ENCODE measurements around the gene SYNPO.

The SYNPO gene

DNA sequence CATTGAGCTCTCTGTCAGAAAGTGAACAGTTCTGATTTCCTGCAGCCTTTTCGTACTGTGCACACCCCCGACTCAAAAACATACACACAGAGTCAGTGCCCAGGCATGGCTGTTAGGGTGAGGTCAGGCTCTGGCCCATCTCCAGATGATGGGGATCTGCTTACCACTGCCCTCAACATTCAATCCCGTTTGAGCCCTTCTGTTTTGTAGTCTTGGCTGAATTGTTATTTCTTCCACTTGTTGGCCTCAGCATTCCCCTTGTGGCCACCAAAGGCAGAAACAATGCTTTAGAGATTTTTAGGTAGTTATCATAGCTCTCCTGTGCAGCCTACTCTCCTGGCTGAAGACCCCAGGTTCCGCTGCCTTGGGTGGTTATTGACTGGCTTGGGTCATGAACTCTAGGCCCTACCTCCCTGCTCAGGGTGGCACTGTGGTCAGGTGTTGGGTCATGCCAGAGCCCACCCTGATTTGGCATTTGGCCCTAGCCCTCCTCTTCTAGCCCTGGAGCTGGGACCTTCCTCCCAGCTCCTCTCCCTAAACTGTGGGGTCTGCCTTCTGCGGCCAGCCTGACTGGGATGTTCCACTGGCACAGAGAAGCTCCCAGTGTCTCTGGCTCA, 12.8 kb downstream of the SYNPO start:
- peaks cover 0 to 8% of the 10 kb centered on the region in 2 donors for H3K27me3 Mint-ChIP-seq
- H3K27ac Mint-ChIP-seq: no peak overlapping the region
- H3K36me3 Mint-ChIP-seq (ENCODE audit: insufficient read depth): no peaks in the 10 kb centered on the region
- H3K4me1 Mint-ChIP-seq (ENCODE audit: low read depth in 2 of 2): peaks cover 7 to 8% of the 10 kb centered on the region in 2 donors
- no peak overlapping the region for H3K4me3 Mint-ChIP-seq
- H3K9me3 Mint-ChIP-seq: no peaks in the 10 kb centered on the region
- ATAC-seq (replicated peaks) (no peak), DNase-seq (no peak)

- no peaks in the 10 kb centered on the region for H3K9me3 Mint-ChIP-seq
- H3K4me3 Mint-ChIP-seq: no peak overlapping the region
- H3K36me3 Mint-ChIP-seq (ENCODE audit: insufficient read depth): no peaks in the 10 kb centered on the region
- DNase-seq (no peak), ATAC-seq (replicated peaks) (no peak)
- H3K27me3 Mint-ChIP-seq: peaks cover 0 to 2% of the 10 kb centered on the region in 2 donors
- peaks cover 7 to 8% of the 10 kb centered on the region in 2 donors for H3K4me1 Mint-ChIP-seq (ENCODE audit: low read depth in 2 of 2)
- H3K27ac Mint-ChIP-seq: no peak overlapping the region
Measured at GRCh38 chr5:150653762-150654556, 13.5 kb downstream of the SYNPO start.

GRCh38 chr5:150655221-150655620, 14.8 kb downstream of the SYNPO start:
- ATAC-seq (replicated peaks) (no peak), DNase-seq (no peak)
- no peak overlapping the region for H3K27ac Mint-ChIP-seq
- H3K4me3 Mint-ChIP-seq: peak overlapping the region; percentile 77
- H3K4me1 Mint-ChIP-seq (ENCODE audit: low read depth in 2 of 2): peaks cover 7 to 8% of the 10 kb centered on the region in 2 donors
- no peaks in the 10 kb centered on the region for H3K36me3 Mint-ChIP-seq (ENCODE audit: insufficient read depth)
- peaks cover 0 to 5% of the 10 kb centered on the region in 2 donors for H3K27me3 Mint-ChIP-seq
- H3K9me3 Mint-ChIP-seq: no peaks in the 10 kb centered on the region

DNA sequence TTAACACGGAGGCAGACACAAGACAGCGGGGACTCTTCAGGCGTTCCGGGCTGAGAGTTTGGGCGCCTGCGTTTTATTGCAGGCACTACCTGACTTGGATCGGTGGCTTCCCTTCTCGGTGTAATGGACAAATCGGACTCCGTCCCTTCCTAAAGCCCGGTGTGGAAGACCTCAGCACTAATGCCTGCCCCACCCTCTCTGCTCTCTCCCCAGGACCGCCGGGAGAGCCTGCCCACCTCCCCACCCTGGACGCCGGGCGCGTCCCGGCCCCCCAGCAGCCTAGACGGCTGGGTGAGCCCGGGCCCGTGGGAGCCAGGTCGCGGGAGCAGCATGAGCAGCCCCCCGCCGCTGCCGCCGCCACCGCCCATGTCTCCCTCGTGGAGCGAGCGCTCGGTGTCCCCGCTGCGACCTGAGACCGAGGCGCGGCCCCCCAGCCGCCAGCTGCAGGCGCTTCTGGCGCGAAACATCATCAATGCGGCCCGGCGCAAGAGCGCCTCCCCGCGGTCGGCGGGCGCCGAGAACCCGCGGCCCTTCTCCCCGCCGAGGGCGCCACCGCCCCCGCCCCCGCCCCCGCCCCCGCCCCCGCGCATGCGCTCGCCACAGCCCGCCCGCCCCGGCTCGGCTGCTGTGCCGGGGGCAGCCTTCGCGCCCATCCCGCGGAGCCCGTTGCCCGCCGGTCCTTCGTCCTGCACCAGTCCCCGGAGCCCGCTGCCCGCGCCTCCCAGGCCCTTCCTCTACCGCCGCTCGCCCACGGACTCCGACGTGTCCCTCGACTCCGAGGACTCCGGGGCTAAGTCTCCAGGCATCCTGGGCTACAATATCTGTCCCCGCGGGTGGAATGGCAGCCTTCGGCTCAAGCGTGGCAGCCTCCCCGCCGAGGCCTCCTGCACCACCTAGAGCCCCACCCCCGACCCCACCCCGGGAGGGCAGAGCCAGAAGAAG, 16.0 kb downstream of the SYNPO start:
- peaks cover 7 to 8% of the 10 kb centered on the region in 2 donors for H3K4me1 Mint-ChIP-seq (ENCODE audit: low read depth in 2 of 2)
- peak overlapping the region in 1 of 2 donors; percentile 80 for H3K27ac Mint-ChIP-seq
- H3K4me3 Mint-ChIP-seq: peak overlapping the region; percentile 77
- ATAC-seq (replicated peaks) (peak; percentile 94), DNase-seq (peak; percentile 76 to 87 (median 78))
- H3K36me3 Mint-ChIP-seq (ENCODE audit: insufficient read depth): no peaks in the 10 kb centered on the region
- H3K9me3 Mint-ChIP-seq: no peaks in the 10 kb centered on the region
- peaks cover 6 to 18% of the 10 kb centered on the region in 2 donors for H3K27me3 Mint-ChIP-seq

- H3K4me1 Mint-ChIP-seq (ENCODE audit: low read depth in 2 of 2): peaks cover 7 to 8% of the 10 kb centered on the region in 2 donors
- H3K36me3 Mint-ChIP-seq (ENCODE audit: insufficient read depth): no peaks in the 10 kb centered on the region
- H3K9me3 Mint-ChIP-seq: no peaks in the 10 kb centered on the region
- peak overlapping the region in 1 of 2 donors; percentile 77 for H3K4me3 Mint-ChIP-seq
- no peak overlapping the region for H3K27ac Mint-ChIP-seq
- no peak for DNase-seq
- peaks cover 17 to 34% of the 10 kb centered on the region in 2 donors for H3K27me3 Mint-ChIP-seq
- no peak for ATAC-seq (replicated peaks)
Measured at GRCh38 chr5:150658121-150658520, 17.7 kb downstream of the SYNPO start.

DNA sequence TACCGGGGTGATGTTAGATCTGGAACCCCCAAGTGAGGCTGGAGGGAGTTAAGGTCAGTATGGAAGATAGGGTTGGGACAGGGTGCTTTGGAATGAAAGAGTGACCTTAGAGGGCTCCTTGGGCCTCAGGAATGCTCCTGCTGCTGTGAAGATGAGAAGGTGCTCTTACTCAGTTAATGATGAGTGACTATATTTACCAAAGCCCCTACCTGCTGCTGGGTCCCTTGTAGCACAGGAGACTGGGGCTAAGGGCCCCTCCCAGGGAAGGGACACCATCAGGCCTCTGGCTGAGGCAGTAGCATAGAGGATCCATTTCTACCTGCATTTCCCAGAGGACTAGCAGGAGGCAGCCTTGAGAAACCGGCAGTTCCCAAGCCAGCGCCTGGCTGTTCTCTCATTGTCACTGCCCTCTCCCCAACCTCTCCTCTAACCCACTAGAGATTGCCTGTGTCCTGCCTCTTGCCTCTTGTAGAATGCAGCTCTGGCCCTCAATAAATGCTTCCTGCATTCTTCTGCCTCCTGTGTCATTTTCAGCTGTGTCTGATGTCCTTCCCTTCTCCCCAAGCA, 18.3 kb downstream of the SYNPO start:
- H3K36me3 Mint-ChIP-seq (ENCODE audit: insufficient read depth): no peaks in the 10 kb centered on the region
- H3K27me3 Mint-ChIP-seq: peaks cover 17 to 36% of the 10 kb centered on the region in 2 donors
- no peak overlapping the region for H3K27ac Mint-ChIP-seq
- H3K4me3 Mint-ChIP-seq: no peak overlapping the region
- DNase-seq (no peak), ATAC-seq (replicated peaks) (no peak)
- H3K4me1 Mint-ChIP-seq (ENCODE audit: low read depth in 2 of 2): peaks cover 7 to 8% of the 10 kb centered on the region in 2 donors
- H3K9me3 Mint-ChIP-seq: no peaks in the 10 kb centered on the region

GRCh38 chr5:150659360-150660107, 19.1 kb downstream of the SYNPO start:
- Mint-ChIP-seq H3K9me3 (no peaks in the 10 kb centered on the region), H3K4me1 (ENCODE audit: low read depth in 2 of 2) (peaks cover 7% of the 10 kb centered on the region in 2 donors), H3K36me3 (ENCODE audit: insufficient read depth) (no peaks in the 10 kb centered on the region), H3K27me3 (peaks cover 17 to 37% of the 10 kb centered on the region in 2 donors), H3K4me3 (no peak overlapping the region), H3K27ac (no peak overlapping the region)
- ATAC-seq (replicated peaks) (no peak), DNase-seq (no peak)

DNA sequence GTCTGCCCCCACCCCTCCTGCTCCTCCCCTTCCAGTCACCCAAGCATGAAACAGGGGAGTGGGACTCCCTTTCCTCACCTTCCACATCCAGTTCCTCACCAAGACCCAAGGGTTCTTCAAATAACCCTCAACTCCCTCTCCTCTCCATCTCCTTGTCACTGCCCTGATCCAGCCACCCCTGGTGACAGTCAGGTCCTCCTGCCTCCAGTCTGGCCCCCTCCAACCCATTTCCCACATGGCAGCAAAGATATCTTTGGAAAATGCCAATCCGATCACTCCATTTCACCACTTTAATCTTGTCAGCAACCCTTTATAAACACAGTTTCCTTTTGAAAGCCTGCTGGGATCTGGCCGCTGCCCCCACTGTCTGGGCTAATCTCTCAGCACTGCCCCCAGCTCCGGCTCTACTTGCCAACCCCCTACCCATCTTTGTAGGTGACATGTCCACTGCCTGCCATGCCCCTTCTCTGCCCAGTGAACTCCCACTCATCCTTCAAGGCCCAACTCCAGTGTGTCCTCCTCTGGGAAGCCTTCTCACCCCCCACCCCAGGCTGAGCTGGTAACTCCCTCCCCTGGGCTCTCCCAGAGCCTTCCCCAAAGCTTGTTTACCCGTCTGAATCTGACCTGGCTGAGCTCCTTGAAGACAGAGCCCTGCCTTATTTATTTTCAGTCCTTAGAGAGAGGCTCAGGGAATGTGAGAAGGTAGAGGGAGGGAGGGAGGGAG, 19.8 kb downstream of the SYNPO start:
- no peaks in the 10 kb centered on the region for H3K36me3 Mint-ChIP-seq (ENCODE audit: insufficient read depth)
- no peak overlapping the region for H3K27ac Mint-ChIP-seq
- peaks cover 7% of the 10 kb centered on the region in 2 donors for H3K4me1 Mint-ChIP-seq (ENCODE audit: low read depth in 2 of 2)
- DNase-seq (no peak), ATAC-seq (replicated peaks) (no peak)
- peaks cover 17 to 44% of the 10 kb centered on the region in 2 donors for H3K27me3 Mint-ChIP-seq
- H3K4me3 Mint-ChIP-seq: no peak overlapping the region
- no peaks in the 10 kb centered on the region for H3K9me3 Mint-ChIP-seq

DNA sequence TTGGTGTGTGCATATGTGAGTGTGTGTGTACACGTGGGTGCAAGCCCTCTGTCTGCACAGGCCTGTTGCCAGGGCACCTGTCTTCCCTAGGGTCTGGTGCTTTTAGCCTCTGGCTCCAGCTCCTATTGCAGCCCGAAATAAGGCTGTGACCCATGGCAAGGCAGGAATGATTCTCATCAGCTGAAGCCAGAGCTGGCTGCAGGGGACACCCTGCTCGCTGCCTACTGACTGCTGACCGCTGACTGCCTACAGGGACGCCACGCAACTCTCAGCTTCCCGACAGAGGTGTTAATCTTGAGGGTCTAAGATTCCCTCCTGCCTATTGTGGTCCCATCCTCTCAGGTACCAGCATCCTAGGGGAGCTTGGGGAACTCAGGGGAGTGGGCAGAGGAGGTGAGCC, 20.6 kb downstream of the SYNPO start, which contains the start of gene MYOZ3:
TSS of gene MYOZ3 (plus strand) at position 166 of the 400 bp plus-strand sequence. CDS start 1,691 bp downstream, outside the sequence.
- no peak for DNase-seq

DNA sequence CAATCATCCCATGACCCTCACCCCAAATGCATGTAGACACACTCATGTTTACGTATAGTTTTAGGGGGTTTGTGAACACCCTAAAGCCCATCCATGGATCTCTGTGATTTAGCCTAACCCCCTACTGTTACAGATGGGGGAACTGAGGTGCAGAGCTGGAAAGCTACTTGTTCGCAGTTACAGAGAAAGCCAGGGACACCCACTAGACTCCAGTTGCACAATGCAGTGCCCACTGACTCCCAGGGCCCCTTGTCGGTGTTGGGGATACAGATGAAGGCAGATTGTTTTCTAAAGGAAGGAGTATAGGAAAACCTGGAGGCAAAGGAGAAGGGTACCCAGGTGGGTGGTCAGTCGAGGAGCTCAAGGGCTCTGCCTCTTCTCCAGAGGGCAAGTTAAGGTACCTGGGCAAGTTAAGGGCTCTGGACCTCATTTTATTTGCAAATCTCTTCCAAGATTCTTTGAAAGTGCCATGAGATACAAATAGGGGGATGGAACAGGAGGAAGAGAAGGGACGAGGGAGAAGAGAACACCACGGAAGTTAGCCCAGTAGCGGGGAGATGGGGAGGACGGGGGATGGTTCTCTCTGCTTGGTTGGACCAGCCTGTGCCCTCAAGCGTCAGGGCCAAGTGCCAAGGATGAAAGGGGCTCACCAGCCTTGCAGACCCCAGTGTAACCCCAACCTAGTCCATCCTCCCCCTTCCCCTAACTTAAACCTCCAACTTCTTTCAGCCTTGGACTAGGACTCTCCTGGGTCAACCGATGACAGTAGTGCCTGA, 21.5 kb downstream of the SYNPO start:
- DNase-seq (no peak), ATAC-seq (replicated peaks) (no peak)
- no peaks in the 10 kb centered on the region for H3K36me3 Mint-ChIP-seq (ENCODE audit: insufficient read depth)
- no peaks in the 10 kb centered on the region for H3K9me3 Mint-ChIP-seq
- H3K27me3 Mint-ChIP-seq: peaks cover 17 to 45% of the 10 kb centered on the region in 2 donors
- no peak overlapping the region for H3K4me3 Mint-ChIP-seq
- H3K27ac Mint-ChIP-seq: no peak overlapping the region
- H3K4me1 Mint-ChIP-seq (ENCODE audit: low read depth in 2 of 2): peaks cover 7% of the 10 kb centered on the region in 2 donors

More for the DNA sequence above, 20.6 kb downstream of the SYNPO start, which contains the start of gene MYOZ3:
- Mint-ChIP-seq H3K4me1 (ENCODE audit: low read depth in 2 of 2) (peaks cover 7% of the 10 kb centered on the region in 2 donors), H3K4me3 (no peak within 1 kb of the TSS), H3K36me3 (ENCODE audit: insufficient read depth) (no peaks in the 10 kb centered on the region), H3K9me3 (no peaks in the 10 kb centered on the region), H3K27ac (no peak within 1 kb of the TSS), H3K27me3 (peaks cover 17 to 45% of the 10 kb centered on the region in 2 donors)
- no peak for ATAC-seq (replicated peaks)

DNA sequence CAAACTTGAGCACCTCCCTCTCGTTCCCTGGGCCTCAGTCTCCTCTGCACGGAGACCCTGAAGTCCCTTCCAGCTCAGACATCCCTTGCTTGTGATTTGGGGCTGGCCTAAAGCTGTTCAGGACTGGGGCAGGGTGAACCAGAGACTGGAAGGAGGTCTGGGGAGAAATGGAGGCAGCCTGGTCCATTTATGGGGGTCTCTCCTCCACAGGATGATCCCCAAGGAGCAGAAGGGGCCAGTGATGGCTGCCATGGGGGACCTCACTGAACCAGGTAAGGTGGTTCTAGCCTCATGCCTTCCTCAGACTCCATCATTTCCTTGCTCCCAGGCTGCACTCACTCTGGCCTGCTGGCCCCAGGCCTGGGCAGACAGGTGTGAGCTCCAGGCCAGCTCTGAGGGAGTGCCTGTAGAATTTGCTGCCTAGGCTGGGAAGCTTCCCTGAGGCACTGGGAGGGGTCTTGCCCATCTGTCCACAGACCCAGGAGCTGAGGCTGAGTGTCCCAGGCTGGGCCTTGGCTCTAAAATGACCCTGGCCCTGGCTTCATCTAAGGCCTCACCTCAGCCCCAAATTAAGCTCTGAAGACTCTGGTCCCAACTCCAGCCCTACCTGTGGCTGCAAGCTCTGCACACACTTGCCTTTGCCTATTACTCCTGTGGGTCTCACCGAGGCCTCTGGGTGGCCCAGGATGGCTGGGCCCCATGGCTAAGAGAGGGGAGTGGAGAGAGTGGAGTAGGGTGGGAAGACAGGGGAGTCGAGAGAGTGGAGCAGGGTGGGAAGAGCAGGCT, 22.5 kb downstream of the SYNPO start:
- Mint-ChIP-seq H3K36me3 (ENCODE audit: insufficient read depth) (no peaks in the 10 kb centered on the region), H3K4me3 (no peak overlapping the region), H3K4me1 (ENCODE audit: low read depth in 2 of 2) (no peaks in the 10 kb centered on the region), H3K9me3 (no peaks in the 10 kb centered on the region), H3K27me3 (peaks cover 17 to 45% of the 10 kb centered on the region in 2 donors), H3K27ac (no peak overlapping the region)
- DNase-seq (no peak), ATAC-seq (replicated peaks) (no peak)
